HFF-Myc (cell line): Measurements from ENCODE around the gene SH3BP4.

Experiments
- DNase-seq: peaks from one replicate; pipeline ENCODE4 v3.0.0-alpha.2; 2011; ENCODE audit warnings: low read depth; ENCODE audit errors: extremely low read depth
- H3K4me3 ChIP-seq: replicated peaks from 2 replicates; pipeline ENCODE4 v1.5.1; 2011; ENCODE audit warnings: low read depth, mild to moderate bottlenecking, control low read depth, low read length
- TF ChIP-seq, protein P1 (sequence below): IDR thresholded peaks from 2 replicates; pipeline ENCODE4 v1.5.1; 2012; ENCODE audit warnings: mild to moderate bottlenecking, low read depth, low read length, control low read depth; ENCODE audit errors: missing control alignments

Gene SH3BP4

DNA sequence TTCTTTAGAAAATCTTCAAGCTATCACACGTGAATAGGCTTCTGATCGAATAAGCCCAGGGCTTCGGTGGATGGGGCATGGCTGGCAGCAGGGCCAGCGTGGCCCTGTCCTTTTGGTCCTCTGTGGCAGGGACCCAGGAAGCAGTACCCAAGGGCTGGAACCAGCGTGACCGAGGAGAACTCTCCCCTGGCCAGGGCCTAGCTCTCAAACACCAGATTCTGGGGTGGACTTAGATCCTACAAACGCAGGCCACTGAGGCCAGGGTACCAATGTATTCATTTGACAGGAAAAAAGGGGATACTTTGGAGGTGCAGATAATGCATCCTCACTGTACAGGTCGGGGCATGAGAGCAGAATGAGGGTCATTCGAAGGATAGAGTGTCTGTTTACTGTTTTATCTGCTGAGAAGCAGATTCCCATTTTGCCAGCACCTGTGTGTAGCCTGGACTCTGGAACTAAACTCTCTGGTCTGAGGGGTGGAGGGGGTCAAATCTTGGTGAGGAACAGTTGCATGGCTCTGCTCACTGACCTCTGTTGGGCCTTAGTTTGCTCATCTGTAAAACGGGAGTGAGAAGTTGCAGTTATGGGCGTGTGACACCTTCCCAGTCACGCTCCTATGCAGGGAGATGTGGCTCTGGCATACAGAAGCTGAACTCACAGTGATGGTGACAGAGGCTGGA lies 51.4 kb downstream of the SH3BP4 start:
- TF ChIP-seq, protein P1, sequence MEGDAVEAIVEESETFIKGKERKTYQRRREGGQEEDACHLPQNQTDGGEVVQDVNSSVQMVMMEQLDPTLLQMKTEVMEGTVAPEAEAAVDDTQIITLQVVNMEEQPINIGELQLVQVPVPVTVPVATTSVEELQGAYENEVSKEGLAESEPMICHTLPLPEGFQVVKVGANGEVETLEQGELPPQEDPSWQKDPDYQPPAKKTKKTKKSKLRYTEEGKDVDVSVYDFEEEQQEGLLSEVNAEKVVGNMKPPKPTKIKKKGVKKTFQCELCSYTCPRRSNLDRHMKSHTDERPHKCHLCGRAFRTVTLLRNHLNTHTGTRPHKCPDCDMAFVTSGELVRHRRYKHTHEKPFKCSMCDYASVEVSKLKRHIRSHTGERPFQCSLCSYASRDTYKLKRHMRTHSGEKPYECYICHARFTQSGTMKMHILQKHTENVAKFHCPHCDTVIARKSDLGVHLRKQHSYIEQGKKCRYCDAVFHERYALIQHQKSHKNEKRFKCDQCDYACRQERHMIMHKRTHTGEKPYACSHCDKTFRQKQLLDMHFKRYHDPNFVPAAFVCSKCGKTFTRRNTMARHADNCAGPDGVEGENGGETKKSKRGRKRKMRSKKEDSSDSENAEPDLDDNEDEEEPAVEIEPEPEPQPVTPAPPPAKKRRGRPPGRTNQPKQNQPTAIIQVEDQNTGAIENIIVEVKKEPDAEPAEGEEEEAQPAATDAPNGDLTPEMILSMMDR = no peak
- no peak for DNase-seq
- no peak overlapping the region for H3K4me3 ChIP-seq

DNA sequence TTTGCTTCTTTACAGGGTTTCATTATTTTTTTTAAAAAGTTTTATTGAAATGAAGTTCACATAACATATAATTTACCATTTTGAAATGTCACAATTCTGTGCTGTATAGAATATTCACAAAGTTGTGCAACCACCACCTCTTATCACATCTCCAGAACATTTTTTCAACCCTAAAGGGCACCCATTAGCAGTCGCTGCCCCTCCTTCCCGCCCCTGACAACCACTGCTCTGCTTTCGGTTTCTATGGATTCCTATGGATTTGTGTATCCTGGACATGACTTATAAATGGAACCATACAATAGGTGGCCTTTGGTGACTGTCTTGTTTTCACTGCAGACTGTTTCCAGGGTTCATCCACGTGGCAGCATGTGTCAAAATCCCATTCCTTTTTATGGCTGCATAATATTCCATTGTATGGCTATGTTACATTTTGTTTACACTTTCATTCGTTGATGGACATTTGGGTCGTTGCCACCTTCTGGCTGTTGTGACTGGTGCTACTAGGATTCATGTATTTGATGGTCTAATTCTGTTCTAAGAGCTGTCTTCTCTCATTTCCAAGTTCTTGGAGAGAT lies 52.6 kb downstream of the SH3BP4 start:
- no peak overlapping the region for H3K4me3 ChIP-seq
- TF ChIP-seq, protein P1 = no peak
- DNase-seq = no peak

DNA sequence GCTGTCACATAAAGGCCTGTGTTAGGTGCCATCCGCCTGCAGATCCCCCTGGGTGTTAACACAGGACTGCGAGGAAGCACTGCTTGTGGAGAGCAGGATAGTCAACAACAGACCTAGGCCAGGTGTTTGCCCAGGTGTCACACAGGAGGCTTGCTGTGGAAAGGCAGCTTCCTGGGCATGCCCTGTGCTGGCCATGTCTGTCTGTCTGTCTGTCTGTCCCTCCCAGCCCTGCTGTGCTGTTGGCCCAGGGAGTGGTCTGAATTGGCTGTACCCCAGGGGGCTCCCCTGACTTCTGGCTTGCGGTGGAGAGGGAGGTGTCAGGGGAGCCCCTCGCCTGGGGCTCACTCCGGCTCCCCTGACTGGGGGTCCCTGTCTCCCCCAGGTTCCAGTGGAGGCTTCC lies 53.2 kb downstream of the SH3BP4 start:
- TF ChIP-seq, protein P1 = no peak
- no peak for DNase-seq
- H3K4me3 ChIP-seq = no peak overlapping the region

DNA sequence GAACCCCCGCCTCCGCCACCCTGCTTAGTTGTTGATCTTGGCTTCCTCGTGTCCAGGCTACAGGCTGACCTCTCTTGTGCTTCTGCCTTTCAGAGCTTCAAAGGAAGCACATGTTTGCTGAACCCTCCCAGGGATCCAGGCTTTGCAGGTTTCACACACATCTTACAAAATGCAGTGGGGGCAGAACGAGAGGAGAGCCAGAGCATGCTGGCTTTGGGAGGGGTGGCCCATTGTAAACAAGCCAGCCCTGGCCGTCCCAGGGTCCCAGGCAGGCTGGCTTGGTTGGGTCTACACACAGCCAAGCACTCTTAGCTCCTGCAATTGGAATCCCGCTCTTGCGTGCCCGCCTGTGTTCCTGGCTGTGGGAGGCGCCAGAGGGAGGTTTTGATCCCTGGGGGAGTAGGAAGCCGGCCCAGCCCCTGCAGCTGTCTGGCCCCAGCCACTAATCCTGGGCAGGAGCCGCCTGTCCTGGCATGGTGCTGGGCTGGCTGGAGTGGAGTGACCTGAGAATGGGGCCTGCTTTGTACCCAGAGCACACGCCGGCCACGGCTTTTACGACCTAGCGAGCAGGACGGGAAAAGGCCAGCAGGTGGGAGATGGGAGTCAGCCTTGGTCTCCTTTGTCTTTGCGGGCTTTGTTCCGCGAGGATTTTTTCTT lies 53.9 kb downstream of the SH3BP4 start:
- TF ChIP-seq, protein P1 = no peak
- no peak overlapping the region for H3K4me3 ChIP-seq
- no peak for DNase-seq

DNA sequence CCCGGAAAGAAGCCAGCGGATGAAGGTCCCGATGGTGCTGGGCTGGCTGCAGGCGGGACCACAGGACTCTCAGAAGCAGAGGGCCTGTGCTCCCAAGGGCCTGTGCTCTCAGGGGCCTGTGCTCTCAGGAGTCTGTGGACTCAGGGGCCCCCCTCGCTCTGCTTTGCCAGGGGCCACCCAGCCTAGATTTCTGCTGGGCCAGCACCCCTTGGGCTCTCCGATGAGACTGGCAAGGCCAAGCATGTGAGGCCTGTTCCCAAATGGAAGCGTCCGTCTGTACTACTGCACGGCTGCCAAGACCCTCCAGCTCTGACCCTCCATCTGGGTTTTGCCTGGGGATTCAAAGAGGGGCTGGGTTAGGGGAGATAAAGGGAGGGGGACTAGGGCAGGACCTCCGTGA lies 54.6 kb downstream of the SH3BP4 start:
- no peak overlapping the region for H3K4me3 ChIP-seq
- no peak for DNase-seq
- TF ChIP-seq, protein P1 = no peak

DNA sequence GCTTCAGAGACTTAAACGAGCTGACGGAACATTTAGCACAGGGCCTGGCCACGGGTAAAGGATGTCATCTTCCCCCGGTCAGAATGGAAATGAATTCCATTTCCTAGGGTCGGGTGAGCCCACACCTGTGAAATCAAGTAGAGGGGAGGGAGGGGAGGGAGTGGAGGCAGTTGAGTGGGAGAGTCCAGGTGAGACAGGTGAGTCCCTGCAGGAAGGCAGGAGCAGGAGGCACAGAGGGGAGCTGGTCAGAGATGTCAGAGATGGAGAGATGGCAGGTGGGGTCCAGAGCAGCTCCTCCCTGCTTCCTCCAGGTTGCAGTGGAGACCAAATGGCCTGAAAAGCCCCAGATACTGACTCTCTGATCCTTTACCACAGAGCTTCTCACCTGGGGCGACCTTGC lies 55.2 kb downstream of the SH3BP4 start:
- TF ChIP-seq, protein P1 = no peak
- no peak overlapping the region for H3K4me3 ChIP-seq
- DNase-seq = no peak
